ENCODE data around the gene NAV2.

GRCh38 chr11:19777377-19778102 lies 64.9 kb downstream of the NAV2 start:
- no peak for TF ChIP-seq POLR2A (IDR thresholded peaks at IDR 0.05; ENCODE audit: extremely low read depth, insufficient read length)
- TF ChIP-seq CTCF (IDR thresholded peaks at IDR 0.05; ENCODE audit: low read depth, low read length): no peak
- TF ChIP-seq MAX (IDR thresholded peaks at IDR 0.05; ENCODE audit: low read depth, low read length): no peak

Data from NB4 (cell line).